ENCODE data around the gene F12.

Gene F12

DNA sequence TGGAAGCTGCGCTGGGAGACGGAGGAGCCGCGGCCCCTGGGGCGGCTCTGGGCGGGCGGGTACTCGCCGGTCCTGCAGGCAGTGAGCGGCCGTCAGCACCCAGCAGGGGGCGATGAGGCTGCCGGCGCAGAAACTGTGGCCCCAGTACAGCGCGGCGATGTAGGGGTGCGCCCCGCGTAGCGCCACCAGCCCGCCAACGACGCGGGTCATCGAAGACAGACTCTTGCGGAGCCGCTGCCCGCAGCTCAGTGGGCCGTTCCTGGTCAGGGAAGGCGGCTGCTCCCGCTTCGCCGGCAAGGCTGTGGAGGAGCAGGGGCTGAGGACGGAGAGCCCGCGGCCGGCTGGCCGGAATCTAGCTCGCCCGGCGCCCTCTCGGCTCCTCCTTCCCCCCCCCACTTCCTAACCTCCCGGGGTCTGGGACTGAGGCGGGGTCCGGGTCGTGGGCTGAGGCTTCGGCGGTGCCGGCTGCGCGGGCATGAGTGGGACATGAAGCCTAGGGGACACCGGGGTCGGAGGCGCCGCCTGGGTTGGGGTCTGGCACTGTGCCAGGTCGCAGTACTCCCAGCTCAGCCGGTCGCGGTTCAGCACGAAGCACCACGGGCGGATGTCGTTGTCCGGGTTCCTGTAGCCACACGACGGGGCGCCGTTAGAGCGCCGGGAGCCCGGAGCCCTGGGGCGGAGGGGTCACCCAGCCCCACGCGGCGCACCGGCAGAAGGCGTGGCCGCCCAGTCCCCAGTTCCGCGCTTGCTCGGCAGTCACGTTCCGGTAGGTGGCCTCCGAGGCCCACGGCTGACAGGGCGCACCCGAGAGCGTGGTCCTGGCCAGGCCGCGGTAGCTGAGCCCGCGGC, 5.3 kb downstream of the F12 start:
- no peaks in the 10 kb centered on the region for H3K9me3 ChIP-seq (ENCODE audit: low read length)
- peaks cover 19% of the 10 kb centered on the region for H3K4me1 ChIP-seq (ENCODE audit: insufficient read depth, low read length)
- peak overlapping the region; percentile 55 for H2AFZ ChIP-seq (ENCODE audit: low read depth, low read length)
- H3K27me3 ChIP-seq (ENCODE audit: insufficient read depth, low read length): peaks cover 47% of the 10 kb centered on the region
- peak overlapping the region; percentile 37 for H3K4me3 ChIP-seq (ENCODE audit: low read length)
- H3K36me3 ChIP-seq (ENCODE audit: insufficient read depth, low read length): no peaks in the 10 kb centered on the region

DNA sequence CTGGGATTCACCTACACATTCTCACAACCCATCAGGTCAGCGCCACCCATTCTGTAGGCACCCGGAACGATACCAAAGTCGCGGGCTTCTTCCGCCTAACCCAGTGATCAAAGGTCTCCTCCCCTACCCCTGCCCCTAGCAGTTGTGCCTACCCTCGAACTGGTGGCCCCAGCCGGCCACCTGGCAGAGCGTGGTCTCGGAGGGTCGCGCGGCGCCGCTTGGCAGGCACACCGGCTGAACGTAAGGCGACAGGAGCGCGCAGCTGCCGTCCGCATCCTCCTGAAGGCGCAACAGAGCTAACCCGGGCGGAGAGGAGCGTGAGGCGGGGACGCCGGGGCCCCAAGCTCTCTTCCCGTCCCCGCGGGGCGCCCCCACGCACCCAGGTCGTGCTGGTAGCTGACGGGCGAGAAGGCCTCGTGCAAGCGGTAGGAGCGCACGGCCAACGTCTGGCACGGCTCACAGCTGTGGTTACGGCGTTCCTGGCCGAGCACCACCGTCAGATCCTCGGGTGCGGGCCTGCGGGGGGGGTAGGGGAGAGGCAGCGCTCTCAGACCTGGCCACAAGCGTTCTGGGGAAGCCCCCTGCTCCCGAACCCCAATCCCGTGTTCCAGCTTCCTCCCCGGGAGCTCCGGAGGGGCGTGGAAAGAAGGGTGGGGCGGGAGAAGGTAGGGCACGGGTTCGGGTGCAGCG, 6.1 kb downstream of the F12 start:
- H3K9me3 ChIP-seq (ENCODE audit: low read length): no peaks in the 10 kb centered on the region
- peak overlapping the region; percentile 55 for H2AFZ ChIP-seq (ENCODE audit: low read depth, low read length)
- H3K4me1 ChIP-seq (ENCODE audit: insufficient read depth, low read length): peaks cover 19% of the 10 kb centered on the region
- H3K4me3 ChIP-seq (ENCODE audit: low read length): peak overlapping the region; percentile 37
- peaks cover 50% of the 10 kb centered on the region for H3K27me3 ChIP-seq (ENCODE audit: insufficient read depth, low read length)
- H3K36me3 ChIP-seq (ENCODE audit: insufficient read depth, low read length): no peaks in the 10 kb centered on the region

DNA sequence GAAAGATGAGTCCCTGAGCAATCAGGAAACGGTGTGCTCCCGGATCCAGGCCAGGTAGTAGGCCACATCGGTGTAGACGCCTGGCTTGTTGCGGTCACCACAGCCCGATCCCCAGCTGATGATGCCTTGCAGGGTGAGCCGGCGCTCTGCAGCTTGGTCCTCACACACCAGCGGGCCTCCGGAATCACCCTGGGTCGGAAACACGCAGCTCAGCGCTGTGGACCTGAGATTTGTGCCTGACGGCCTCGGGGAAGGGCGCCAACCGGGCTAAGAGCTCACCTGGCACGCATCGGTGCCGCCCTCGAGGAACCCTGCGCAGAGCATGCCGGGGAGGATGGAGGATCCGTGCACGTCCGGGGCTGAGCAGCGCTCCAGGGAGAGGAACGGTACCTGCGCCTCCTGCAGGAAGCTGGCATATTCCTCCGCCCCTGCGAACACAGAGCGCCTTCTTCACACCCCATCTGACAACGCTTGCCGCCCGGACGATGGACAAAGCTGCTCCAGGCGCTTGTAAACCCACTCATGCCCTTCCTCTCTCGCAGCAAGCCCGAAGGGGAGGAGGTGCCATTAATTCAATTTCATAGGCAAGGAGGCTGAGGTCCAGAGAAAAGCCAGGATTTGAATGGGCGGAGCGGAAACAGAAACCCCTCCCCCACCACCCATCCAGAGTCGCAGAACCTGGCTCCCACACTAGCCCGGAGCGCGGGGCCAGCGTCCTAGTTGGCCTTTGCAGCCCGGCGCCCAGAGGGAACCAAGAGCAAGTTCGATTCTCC, 6.9 kb downstream of the F12 start:
- no peaks in the 10 kb centered on the region for H3K36me3 ChIP-seq (ENCODE audit: insufficient read depth, low read length)
- peak overlapping the region; percentile 37 for H3K4me3 ChIP-seq (ENCODE audit: low read length)
- H3K9me3 ChIP-seq (ENCODE audit: low read length): no peaks in the 10 kb centered on the region
- peaks cover 48% of the 10 kb centered on the region for H3K27me3 ChIP-seq (ENCODE audit: insufficient read depth, low read length)
- peaks cover 19% of the 10 kb centered on the region for H3K4me1 ChIP-seq (ENCODE audit: insufficient read depth, low read length)
- peak overlapping the region; percentile 55 for H2AFZ ChIP-seq (ENCODE audit: low read depth, low read length)

GRCh38 chr5:177399997-177400868, 9.1 kb downstream of the F12 start, which contains the start of gene PFN3:
Gene PFN3, minus strand, starts transcription at chr5:177400661. Its CDS starts 85 bp downstream, at chr5:177400576.
- peaks cover 19% of the 10 kb centered on the region for H3K4me1 ChIP-seq (ENCODE audit: insufficient read depth, low read length)
- no peaks in the 10 kb centered on the region for H3K36me3 ChIP-seq (ENCODE audit: insufficient read depth, low read length)
- no peak within 1 kb of the TSS for H2AFZ ChIP-seq (ENCODE audit: low read depth, low read length)
- no peaks in the 10 kb centered on the region for H3K9me3 ChIP-seq (ENCODE audit: low read length)
- no peak within 1 kb of the TSS for H3K4me3 ChIP-seq (ENCODE audit: low read length)
- peaks cover 47% of the 10 kb centered on the region for H3K27me3 ChIP-seq (ENCODE audit: insufficient read depth, low read length)

GRCh38 chr5:177397875-177398390, 11.4 kb downstream of the F12 start:
- no peaks in the 10 kb centered on the region for H3K36me3 ChIP-seq (ENCODE audit: insufficient read depth, low read length)
- no peak overlapping the region for H2AFZ ChIP-seq (ENCODE audit: low read depth, low read length)
- H3K4me1 ChIP-seq (ENCODE audit: insufficient read depth, low read length): peaks cover 4% of the 10 kb centered on the region
- H3K9me3 ChIP-seq (ENCODE audit: low read length): no peaks in the 10 kb centered on the region
- H3K4me3 ChIP-seq (ENCODE audit: low read length): no peak overlapping the region
- peaks cover 40% of the 10 kb centered on the region for H3K27me3 ChIP-seq (ENCODE audit: insufficient read depth, low read length)

DNA sequence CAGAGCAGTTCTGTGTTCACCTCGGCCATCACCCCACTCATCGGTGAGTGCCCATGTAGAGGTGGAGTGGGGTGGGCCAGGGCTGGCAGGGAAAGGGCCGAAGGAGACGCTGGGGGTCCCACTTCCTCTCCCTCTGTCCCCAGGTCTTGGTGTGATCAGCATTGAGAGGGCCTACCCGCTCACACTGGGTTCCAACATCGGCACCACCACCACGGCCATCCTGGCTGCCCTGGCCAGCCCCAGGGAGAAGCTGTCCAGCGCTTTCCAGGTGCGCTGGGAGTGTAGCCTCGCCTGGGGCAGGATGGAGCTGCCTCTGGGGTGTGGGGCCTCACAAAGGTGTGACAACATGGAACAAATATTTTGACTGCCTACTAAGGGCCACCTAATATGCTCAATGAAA, 12.6 kb downstream of the F12 start:
- Histone ChIP-seq H3K4me3 (ENCODE audit: low read length) (no peak overlapping the region), H3K4me1 (ENCODE audit: insufficient read depth, low read length) (no peaks in the 10 kb centered on the region), H3K36me3 (ENCODE audit: insufficient read depth, low read length) (no peaks in the 10 kb centered on the region), H3K9me3 (ENCODE audit: low read length) (no peaks in the 10 kb centered on the region), H2AFZ (ENCODE audit: low read depth, low read length) (no peak overlapping the region), H3K27me3 (ENCODE audit: insufficient read depth, low read length) (peaks cover 29% of the 10 kb centered on the region)

GRCh38 chr5:177396078-177396477, 13.3 kb downstream of the F12 start:
- H3K4me3 ChIP-seq (ENCODE audit: low read length): no peak overlapping the region
- no peaks in the 10 kb centered on the region for H3K4me1 ChIP-seq (ENCODE audit: insufficient read depth, low read length)
- H3K36me3 ChIP-seq (ENCODE audit: insufficient read depth, low read length): no peaks in the 10 kb centered on the region
- no peak overlapping the region for H2AFZ ChIP-seq (ENCODE audit: low read depth, low read length)
- H3K27me3 ChIP-seq (ENCODE audit: insufficient read depth, low read length): peaks cover 22% of the 10 kb centered on the region
- H3K9me3 ChIP-seq (ENCODE audit: low read length): no peaks in the 10 kb centered on the region

DNA sequence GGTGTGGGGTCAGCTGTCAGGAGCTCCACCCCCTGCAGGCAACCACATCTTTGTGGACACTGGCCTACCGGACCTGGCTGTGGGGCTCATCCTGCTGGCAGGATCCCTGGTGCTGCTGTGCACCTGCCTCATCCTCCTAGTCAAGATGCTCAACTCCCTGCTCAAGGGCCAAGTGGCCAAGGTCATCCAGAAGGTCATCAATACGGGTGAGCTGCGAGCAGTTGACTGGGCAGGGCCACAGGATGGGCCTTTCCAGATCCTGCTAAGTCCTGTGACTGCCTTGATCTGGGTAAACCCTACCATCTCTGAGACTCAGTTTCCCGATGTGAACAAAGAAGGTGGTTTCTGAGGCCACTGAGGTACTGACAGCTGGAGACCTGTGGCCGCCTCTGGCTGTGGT, 15.4 kb downstream of the F12 start:
- Histone ChIP-seq H3K4me1 (ENCODE audit: insufficient read depth, low read length) (peaks cover 5% of the 10 kb centered on the region), H3K9me3 (ENCODE audit: low read length) (no peaks in the 10 kb centered on the region), H2AFZ (ENCODE audit: low read depth, low read length) (no peak overlapping the region), H3K36me3 (ENCODE audit: insufficient read depth, low read length) (no peaks in the 10 kb centered on the region), H3K27me3 (ENCODE audit: insufficient read depth, low read length) (peaks cover 15% of the 10 kb centered on the region), H3K4me3 (ENCODE audit: low read length) (no peak overlapping the region)

- no peaks in the 10 kb centered on the region for H3K36me3 ChIP-seq (ENCODE audit: insufficient read depth, low read length)
- peaks cover 5% of the 10 kb centered on the region for H3K4me1 ChIP-seq (ENCODE audit: insufficient read depth, low read length)
- no peaks in the 10 kb centered on the region for H3K9me3 ChIP-seq (ENCODE audit: low read length)
- no peak overlapping the region for H3K4me3 ChIP-seq (ENCODE audit: low read length)
- H2AFZ ChIP-seq (ENCODE audit: low read depth, low read length): no peak overlapping the region
- peaks cover 20% of the 10 kb centered on the region for H3K27me3 ChIP-seq (ENCODE audit: insufficient read depth, low read length)
Observed at GRCh38 chr5:177393206-177393765, 16.1 kb downstream of the F12 start.

DNA sequence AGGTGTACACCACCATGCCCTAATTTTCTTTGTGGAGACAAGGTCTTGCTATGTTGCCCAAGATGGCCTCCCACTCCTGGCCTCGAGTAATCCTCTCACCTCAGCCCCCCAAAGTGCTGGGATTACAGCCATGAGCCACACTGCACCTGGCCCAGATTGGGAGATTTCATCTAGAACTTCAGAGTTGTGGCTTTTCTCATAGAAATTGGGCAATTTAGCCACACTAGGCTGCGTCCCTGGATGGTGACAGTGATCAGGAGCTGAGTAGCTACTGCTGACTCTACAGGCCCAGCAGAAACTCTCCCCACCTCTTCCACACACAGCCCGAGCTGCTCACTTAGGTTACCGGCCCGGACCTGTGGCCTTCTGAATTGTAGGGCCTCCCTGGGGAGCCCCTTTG, 16.6 kb downstream of the F12 start:
- Histone ChIP-seq H3K4me1 (ENCODE audit: insufficient read depth, low read length) (peaks cover 5% of the 10 kb centered on the region), H3K36me3 (ENCODE audit: insufficient read depth, low read length) (no peaks in the 10 kb centered on the region), H3K27me3 (ENCODE audit: insufficient read depth, low read length) (peaks cover 20% of the 10 kb centered on the region)

DNA sequence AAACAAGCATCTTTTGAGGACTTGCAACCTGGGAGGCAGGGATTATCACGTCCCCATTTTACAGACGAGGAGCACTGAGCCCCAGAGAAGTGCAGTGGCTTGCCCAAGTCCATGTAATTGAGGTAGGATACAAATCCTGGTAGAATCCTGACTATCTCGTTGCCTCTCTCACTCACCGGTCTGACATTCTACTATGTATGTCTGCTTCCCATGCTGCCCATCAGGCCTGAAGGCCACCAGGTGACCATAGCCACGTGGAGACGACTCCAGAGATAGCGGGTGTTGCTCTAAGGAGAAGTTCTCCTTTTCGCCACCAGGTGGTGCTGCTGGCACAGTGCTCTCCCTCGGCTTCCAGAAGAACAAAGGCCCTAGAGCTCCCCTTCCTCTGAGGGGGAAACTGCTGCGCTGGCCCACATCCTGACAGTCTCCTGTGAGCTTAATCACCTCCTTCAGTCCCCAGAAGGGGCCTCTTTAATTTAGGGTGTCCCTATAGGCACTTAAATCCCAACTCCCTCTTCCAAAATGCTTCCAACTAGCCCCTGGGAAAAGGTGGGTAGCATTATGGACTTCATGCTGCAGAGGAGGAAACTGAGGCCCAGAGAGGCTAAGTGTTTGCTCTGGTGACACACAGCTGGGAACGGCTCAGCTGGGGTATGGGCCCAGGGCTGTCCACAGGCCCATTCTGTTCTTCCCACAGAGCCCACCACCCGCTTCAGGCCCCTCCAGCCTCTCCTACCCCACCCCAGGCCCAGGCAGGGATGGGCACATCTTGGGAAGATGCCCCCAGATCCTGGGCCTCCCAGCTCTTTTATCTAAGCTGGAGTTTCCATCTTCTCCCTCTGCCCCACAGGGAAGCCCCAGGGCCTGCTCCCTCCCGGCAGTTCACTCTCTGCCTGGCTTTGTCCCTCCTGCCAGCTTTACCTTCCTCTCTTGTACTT, 18.7 kb downstream of the F12 start:
- Histone ChIP-seq H3K4me1 (ENCODE audit: insufficient read depth, low read length) (peaks cover 5% of the 10 kb centered on the region), H2AFZ (ENCODE audit: low read depth, low read length) (no peak overlapping the region), H3K27me3 (ENCODE audit: insufficient read depth, low read length) (peaks cover 27% of the 10 kb centered on the region), H3K9me3 (ENCODE audit: low read length) (no peaks in the 10 kb centered on the region), H3K4me3 (ENCODE audit: low read length) (no peak overlapping the region), H3K36me3 (ENCODE audit: insufficient read depth, low read length) (no peaks in the 10 kb centered on the region)

More for the DNA sequence above, 16.6 kb downstream of the F12 start:
- Histone ChIP-seq H3K4me3 (ENCODE audit: low read length) (no peak overlapping the region), H3K9me3 (ENCODE audit: low read length) (no peaks in the 10 kb centered on the region), H2AFZ (ENCODE audit: low read depth, low read length) (no peak overlapping the region)

Data from neuron (in vitro differentiated cells).